ENCODE results near the gene LOXL4. TPM values are rescaled to one million over a fixed set of nuclear protein-coding genes. Genes with fewer than 3 reads are reported as not detected.

The LOXL4 gene
- total RNA-seq = not detected in 2 replicates

DNA sequence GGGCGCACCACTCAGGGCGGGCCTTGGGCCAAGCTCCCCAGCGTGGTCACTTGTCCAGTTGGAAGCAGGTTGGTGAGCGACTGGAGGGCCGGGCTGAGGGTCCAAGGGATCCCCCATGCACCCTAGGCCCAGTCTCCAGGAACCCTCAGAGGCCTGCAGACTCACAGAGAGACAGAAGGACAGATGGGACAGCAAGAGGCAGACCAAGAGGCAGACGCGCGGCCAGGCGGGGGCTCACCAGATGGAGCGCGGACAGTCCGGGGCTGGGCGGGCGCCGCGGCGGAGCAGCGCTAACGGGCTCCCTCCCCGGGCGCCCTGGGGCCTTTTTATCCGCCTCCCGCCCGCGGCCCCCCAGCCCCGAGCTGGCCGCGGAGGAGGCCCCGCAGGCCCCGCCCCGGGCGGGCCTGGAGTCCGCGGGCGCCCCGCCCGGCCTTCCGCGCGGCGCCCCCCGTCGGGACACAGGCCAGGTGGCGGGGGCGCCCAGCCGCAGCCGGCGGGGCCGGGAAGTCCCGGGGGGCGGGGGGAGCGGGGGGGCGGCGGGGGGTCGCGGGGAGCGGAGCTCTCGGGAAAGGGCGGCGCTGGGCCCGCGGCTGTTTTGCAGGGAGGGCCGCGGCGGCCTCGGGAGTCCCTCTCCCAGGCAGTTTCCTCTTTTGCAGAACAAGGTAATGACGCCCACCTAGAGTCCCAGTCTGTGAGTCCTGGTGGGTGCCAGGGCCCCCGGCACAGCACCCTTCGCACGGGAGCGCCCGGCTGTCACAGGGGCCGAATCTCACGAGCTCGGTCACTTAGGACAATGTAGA is at the start of gene LOXL4:
TSS of gene LOXL4 (minus strand) at position 301 of the 800 bp plus-strand sequence. CDS start 5,175 bp downstream, outside the sequence.
- no peaks in the 10 kb centered on the region for H3K9me3 Mint-ChIP-seq
- H3K27ac Mint-ChIP-seq = no peak within 1 kb of the TSS
- no peak for DNase-seq (ENCODE audit: low spot score)
- peaks cover 42% of the 10 kb centered on the region for H3K27me3 Mint-ChIP-seq (ENCODE audit: insufficient read depth)
- H3K4me1 Mint-ChIP-seq (ENCODE audit: low read depth) = no peaks in the 10 kb centered on the region
- intact Hi-C loops (cut with micrococcal nuclease) = no loop called here
- no peaks in the 10 kb centered on the region for H3K36me3 Mint-ChIP-seq (ENCODE audit: low read depth)
- peak within 1 kb of the TSS; percentile 56 for H3K4me3 Mint-ChIP-seq

DNA sequence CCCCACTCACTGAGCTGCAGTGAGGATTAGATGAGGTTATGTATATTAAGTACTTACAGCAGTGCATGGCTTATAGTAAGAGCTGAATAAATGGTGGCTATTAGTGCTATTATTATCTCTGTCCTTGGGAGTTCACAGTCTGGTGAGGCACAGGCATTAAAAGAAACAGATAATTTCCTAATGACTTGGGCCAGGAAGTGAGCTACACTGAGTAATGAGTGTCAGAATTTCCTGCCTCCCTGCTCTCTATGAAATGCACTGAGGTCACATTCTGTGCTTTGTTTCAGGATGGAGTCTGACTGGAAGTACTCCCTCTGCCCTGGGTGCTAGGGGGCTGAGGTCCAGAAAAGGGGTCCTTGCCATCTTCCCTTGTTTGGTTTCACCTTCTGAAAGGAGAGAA is 48.7 kb upstream of the LOXL4 start:
- intact Hi-C loops (cut with micrococcal nuclease) = no loop called here
- Mint-ChIP-seq H3K9me3 (no peaks in the 10 kb centered on the region), H3K4me3 (no peak overlapping the region), H3K27ac (no peak overlapping the region), H3K36me3 (ENCODE audit: low read depth) (no peaks in the 10 kb centered on the region), H3K27me3 (ENCODE audit: insufficient read depth) (peaks cover 9% of the 10 kb centered on the region), H3K4me1 (ENCODE audit: low read depth) (no peaks in the 10 kb centered on the region)
- DNase-seq (ENCODE audit: low spot score) = no peak

DNA sequence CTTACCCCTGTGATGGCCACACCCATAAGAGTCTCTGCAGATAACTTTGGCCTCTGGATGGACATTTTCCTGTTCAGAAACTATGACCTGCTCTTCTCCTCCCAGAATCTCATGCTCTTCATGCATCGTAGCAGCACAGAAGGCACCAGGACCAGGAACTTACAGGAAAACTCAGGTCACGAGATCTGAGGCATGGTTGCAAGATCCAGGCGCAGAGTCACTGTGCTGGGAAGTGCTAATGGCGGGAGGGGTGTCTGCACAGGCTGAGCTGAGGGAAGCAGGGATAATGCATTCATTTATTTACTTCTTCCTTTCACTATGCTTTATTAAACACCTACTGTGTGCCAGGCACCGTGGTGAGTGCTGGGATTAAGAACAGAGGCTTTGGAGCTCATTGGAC is 48.2 kb upstream of the LOXL4 start:
- no peak overlapping the region for H3K27ac Mint-ChIP-seq
- peaks cover 11% of the 10 kb centered on the region for H3K27me3 Mint-ChIP-seq (ENCODE audit: insufficient read depth)

DNA sequence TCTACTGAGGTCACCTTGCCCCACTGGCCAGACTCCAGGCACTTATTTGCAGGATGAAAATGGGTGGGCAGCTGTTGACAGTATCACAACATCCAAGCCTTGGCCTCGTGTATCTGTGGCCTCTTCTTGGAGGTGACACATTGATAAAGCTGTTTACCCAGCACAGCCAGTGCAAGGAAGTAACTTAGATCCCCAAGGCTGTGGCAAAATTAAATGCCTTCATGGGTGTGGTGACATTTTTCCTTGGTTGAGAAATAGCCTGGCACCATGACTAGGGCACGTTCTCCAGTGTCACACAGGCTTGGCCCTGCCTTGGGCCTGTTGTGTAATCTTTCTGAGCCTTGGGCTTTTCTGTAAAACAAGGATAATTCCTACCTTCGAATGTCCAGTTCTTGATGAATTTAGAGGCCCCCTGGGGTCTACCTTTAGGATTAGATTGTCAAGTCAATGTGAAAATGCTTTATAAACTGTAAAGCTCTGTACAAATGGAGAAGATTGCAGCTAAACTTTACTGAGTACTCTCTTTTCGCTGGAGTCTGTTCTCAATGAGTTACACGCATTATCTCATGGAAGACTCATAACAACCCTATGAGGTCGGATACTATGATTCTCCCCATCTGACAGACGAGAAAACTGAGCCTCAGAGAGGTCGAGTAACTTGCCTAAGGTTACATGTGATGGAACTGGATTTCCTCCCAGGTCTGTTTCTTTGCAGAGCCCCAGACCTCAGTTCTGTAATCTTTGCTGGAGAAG is 46.7 kb upstream of the LOXL4 start:
- peaks cover 14% of the 10 kb centered on the region for H3K27me3 Mint-ChIP-seq (ENCODE audit: insufficient read depth)
- H3K9me3 Mint-ChIP-seq = no peaks in the 10 kb centered on the region
- intact Hi-C loops (cut with micrococcal nuclease) = no loop called here
- H3K4me1 Mint-ChIP-seq (ENCODE audit: low read depth) = no peaks in the 10 kb centered on the region
- H3K27ac Mint-ChIP-seq = no peak overlapping the region
- H3K4me3 Mint-ChIP-seq = no peak overlapping the region
- H3K36me3 Mint-ChIP-seq (ENCODE audit: low read depth) = no peaks in the 10 kb centered on the region
- DNase-seq (ENCODE audit: low spot score) = no peak

More for the DNA sequence above, 48.2 kb upstream of the LOXL4 start:
- no peaks in the 10 kb centered on the region for H3K36me3 Mint-ChIP-seq (ENCODE audit: low read depth)
- DNase-seq (ENCODE audit: low spot score) = no peak
- H3K4me3 Mint-ChIP-seq = no peak overlapping the region
- H3K9me3 Mint-ChIP-seq = no peaks in the 10 kb centered on the region
- intact Hi-C loops (cut with micrococcal nuclease) = no loop called here
- no peaks in the 10 kb centered on the region for H3K4me1 Mint-ChIP-seq (ENCODE audit: low read depth)

DNA sequence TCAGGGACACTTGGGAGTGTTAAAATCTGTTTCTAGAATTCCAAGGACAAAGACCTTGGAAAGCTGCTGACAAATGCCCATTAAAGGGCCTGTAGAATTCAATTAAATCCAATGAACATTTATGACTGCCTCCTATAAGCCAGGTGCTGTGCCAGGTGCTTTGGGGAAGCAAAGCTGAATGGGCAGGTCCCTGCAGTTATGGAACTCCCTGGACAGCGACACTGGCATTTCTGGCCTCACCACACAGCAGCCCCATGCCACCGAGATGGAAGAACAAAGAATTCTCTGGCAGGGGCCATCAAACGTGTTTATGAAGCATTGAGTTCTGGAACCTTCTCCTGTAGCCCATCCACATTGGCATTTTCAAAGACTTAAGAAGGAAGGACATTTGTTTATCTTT is 45.6 kb upstream of the LOXL4 start:
- no peak for DNase-seq (ENCODE audit: low spot score)
- peaks cover 19% of the 10 kb centered on the region for H3K27me3 Mint-ChIP-seq (ENCODE audit: insufficient read depth)

DNA sequence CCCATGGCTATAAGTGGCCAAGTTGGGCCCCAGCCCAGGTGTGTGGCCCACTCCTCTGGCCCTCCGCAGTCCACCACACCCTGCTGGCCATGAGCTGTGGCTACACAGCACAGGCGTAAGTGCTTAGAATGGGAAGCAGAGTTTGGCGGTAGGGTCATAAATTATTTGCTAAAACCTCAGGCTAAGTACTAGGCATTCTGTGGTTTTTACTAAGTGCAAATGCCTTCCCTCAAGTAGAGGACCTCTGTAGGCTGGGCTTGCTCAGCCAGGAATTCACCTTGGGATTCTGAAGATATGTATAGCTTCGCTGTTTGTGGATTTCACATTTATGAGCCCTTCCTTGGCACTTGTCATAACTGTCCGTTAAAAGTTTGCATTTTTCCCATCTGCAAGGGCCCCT is 44.8 kb upstream of the LOXL4 start:
- intact Hi-C loops (cut with micrococcal nuclease) = no loop called here
- peaks cover 19% of the 10 kb centered on the region for H3K27me3 Mint-ChIP-seq (ENCODE audit: insufficient read depth)
- H3K27ac Mint-ChIP-seq = no peak overlapping the region
- no peaks in the 10 kb centered on the region for H3K9me3 Mint-ChIP-seq
- no peak overlapping the region for H3K4me3 Mint-ChIP-seq
- no peaks in the 10 kb centered on the region for H3K36me3 Mint-ChIP-seq (ENCODE audit: low read depth)
- DNase-seq (ENCODE audit: low spot score) = no peak
- H3K4me1 Mint-ChIP-seq (ENCODE audit: low read depth) = no peaks in the 10 kb centered on the region

More for the DNA sequence above, 45.6 kb upstream of the LOXL4 start:
- Mint-ChIP-seq H3K36me3 (ENCODE audit: low read depth) (no peaks in the 10 kb centered on the region), H3K4me1 (ENCODE audit: low read depth) (no peaks in the 10 kb centered on the region), H3K4me3 (no peak overlapping the region), H3K27ac (no peak overlapping the region), H3K9me3 (no peaks in the 10 kb centered on the region)
- intact Hi-C loops (cut with micrococcal nuclease) = no loop called here

DNA sequence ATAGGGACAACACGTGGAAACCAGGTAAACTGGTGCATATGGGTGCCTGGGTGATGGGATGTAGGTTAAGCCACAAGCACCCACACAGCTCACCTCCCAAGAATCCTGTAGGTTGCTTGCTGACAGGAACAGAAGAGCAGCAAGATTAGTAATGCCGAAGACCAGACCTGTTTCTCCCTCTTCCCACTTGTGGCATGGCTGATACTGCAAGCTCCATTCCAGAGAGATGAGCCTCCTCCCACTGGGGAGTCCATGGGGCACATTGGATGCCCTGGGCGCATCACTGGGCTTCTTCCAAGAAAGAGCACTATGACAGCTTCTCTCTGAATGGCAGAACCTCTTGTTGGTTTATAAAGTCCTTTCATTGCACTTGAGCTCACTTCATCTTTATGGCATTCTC is 44.4 kb upstream of the LOXL4 start:
- no peak for DNase-seq (ENCODE audit: low spot score)
- no peaks in the 10 kb centered on the region for H3K36me3 Mint-ChIP-seq (ENCODE audit: low read depth)
- H3K4me1 Mint-ChIP-seq (ENCODE audit: low read depth) = no peaks in the 10 kb centered on the region
- H3K4me3 Mint-ChIP-seq = no peak overlapping the region
- no peaks in the 10 kb centered on the region for H3K9me3 Mint-ChIP-seq
- intact Hi-C loops (cut with micrococcal nuclease) = no loop called here
- H3K27ac Mint-ChIP-seq = no peak overlapping the region
- peaks cover 17% of the 10 kb centered on the region for H3K27me3 Mint-ChIP-seq (ENCODE audit: insufficient read depth)

DNA sequence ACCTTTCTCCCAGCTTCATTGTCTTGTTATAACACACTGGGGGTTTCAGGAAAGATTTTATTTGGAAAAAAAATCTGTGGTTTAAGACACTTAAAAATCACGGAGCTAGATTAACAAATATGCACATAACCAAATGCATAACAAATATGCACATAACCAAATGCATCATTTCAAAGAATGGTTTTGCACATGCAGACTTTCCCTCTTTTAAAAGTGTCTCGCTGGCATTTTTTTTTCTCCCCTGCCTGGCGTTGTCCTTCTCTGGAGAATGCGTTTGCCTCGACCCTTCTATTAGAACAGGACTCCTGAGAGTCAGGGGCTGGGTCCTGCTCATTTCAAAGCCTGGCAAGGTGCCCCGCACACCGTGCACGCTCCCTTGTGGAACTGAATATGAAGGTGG is 42.7 kb upstream of the LOXL4 start:
- Mint-ChIP-seq H3K4me3 (no peak overlapping the region), H3K9me3 (no peaks in the 10 kb centered on the region), H3K36me3 (ENCODE audit: low read depth) (no peaks in the 10 kb centered on the region), H3K27ac (no peak overlapping the region), H3K27me3 (ENCODE audit: insufficient read depth) (peaks cover 15% of the 10 kb centered on the region), H3K4me1 (ENCODE audit: low read depth) (no peaks in the 10 kb centered on the region)
- no peak for DNase-seq (ENCODE audit: low spot score)
- intact Hi-C loops (cut with micrococcal nuclease) = no loop called here

DNA sequence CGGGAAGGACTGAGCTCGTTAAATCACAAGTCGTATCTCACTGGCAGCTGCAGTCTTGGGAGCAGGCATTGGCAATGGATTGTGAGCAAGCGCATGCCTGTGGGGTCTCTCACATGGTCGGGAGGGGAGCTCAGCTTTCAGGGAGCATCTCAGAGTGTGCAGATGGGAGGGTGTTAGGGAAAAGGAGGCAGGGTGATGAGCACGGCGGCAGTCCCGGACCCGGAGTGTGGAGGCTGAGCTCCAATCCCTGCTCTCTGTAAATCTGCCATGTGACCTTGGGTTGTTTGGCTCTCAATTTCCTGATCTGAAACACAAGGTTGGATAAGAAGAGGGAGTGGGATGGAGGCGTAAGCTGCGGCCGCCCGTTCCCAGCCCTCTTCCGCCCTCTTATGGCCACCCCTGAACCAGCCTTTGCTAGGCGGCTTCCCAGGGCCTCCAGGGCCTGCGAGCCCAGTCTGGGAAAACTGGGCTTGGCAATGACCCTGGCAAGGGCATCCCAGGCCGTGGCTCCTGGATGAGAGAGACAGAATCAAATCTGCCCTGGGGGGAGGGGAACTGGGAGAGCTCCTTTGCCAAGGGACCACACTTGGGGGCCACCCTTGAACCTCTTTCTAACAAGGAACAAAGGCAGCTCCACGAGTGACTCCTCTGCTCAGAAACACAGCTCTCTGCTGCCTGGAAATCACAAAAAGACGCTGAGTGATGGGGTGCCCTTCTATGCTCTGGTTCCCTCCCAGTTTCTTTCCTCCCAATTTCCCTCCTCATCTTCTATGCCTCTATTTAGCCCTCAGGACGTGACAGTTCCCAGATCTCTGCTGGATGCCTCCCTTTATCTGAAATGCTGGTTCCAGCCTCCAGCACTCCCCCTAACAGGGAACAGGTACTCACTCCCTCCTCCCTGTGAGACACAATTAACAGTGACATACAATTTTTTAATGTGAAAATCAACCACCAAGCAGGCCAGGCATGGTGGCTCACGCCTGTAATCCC is 41.7 kb upstream of the LOXL4 start:
- H3K4me1 Mint-ChIP-seq (ENCODE audit: low read depth) = no peaks in the 10 kb centered on the region
- H3K9me3 Mint-ChIP-seq = no peaks in the 10 kb centered on the region
- no peak overlapping the region for H3K27ac Mint-ChIP-seq
- no peak for DNase-seq (ENCODE audit: low spot score)
- intact Hi-C loops (cut with micrococcal nuclease) = loop anchor here (1.0 kb wide), 2 partner anchors 139 to 395 kb away; no protein-coding TSS in a partner anchor
- no peak overlapping the region for H3K4me3 Mint-ChIP-seq
- peaks cover 17% of the 10 kb centered on the region for H3K27me3 Mint-ChIP-seq (ENCODE audit: insufficient read depth)
- H3K36me3 Mint-ChIP-seq (ENCODE audit: low read depth) = no peaks in the 10 kb centered on the region

DNA sequence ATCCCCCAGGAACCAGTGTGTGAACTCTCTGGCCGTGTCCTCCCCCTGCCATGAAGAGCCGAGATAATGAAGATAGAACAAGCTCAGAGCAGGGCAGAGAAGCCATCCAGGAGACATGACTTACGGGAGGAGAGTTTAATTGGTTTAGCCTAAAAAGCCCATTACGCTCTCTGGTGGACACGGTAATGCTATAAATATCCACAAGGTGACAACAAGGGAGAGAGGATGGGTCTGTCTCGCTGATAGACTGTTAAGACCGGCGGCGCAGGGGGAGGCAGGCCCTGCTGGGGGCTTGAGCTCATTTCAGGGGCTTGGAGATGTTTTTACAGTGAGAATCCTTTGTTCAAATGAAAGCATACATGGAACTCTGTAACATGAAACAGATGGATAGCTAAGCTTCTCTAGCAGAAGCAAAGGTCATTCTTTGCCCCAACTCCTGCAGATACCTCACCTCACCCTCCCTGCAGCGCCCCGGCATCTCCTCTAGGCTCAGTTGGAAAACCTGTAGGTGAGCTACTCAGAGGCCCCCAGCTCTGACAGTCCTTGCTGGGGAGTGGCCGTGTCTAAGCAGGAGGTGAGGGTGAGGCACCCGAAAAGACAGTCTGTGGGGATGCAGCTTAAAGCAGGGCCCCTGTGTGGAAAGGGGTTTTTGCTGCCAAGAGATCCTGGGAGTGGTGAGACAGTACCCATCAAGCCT is 40.8 kb upstream of the LOXL4 start:
- Mint-ChIP-seq H3K4me3 (no peak overlapping the region), H3K9me3 (no peaks in the 10 kb centered on the region), H3K27ac (no peak overlapping the region), H3K4me1 (ENCODE audit: low read depth) (no peaks in the 10 kb centered on the region), H3K27me3 (ENCODE audit: insufficient read depth) (peaks cover 17% of the 10 kb centered on the region), H3K36me3 (ENCODE audit: low read depth) (no peaks in the 10 kb centered on the region)
- intact Hi-C loops (cut with micrococcal nuclease) = loop anchor here (1.0 kb wide), 2 partner anchors 139 to 395 kb away; no protein-coding TSS in a partner anchor
- no peak for DNase-seq (ENCODE audit: low spot score)

DNA sequence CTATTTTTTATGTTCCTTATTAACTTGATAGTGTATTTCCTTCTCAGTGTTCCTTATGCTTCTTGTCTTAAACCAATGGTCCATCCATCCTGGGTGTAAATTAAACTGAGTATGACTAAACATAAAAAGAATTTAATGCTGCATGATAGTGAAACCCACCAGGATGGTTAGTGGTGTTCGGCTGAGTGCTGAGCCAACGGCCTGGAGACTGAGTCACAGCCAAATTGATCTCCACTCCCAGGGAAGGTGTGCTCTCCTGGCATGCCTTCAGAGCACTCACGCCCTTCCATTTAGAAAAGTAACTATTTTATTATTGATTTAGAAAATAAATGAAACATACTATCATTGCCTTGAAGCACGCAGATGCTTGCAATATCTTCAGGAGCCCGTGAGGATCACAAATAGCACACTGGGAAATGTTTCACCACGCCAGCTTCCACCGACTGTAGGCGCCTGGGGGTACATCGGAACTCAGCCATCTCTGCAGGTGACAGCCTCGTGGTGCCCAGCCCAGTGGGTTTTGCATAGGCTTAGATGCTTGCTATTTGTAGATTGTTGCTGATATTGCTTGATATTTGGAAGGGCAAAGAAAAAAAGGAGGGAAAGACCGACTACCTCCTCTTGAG is 40.0 kb upstream of the LOXL4 start:
- intact Hi-C loops (cut with micrococcal nuclease) = no loop called here
- Mint-ChIP-seq H3K27ac (no peak overlapping the region), H3K36me3 (ENCODE audit: low read depth) (no peaks in the 10 kb centered on the region), H3K9me3 (no peaks in the 10 kb centered on the region), H3K4me1 (ENCODE audit: low read depth) (no peaks in the 10 kb centered on the region), H3K4me3 (no peak overlapping the region), H3K27me3 (ENCODE audit: insufficient read depth) (peaks cover 17% of the 10 kb centered on the region)
- DNase-seq (ENCODE audit: low spot score) = no peak

DNA sequence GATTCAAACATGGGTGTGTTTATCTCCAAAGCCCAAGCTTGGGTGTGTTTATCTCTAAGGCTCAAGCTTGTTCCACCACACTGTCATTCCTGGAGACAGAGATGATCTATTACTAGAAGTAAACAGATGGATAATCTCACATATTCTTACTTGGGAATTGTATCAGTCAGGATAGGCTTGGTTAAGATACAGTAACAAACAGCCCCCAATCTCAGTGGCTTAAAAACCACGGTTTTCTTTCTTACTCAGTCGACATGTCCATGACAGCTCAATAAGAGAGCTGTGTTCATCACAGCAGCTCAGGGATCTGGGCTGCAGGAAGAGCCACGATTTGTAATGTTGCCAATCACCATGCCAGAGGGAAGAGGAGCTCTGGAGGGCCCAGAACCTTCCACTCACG is 38.5 kb upstream of the LOXL4 start:
- H3K27me3 Mint-ChIP-seq (ENCODE audit: insufficient read depth) = peaks cover 17% of the 10 kb centered on the region
- H3K27ac Mint-ChIP-seq = no peak overlapping the region
- H3K4me3 Mint-ChIP-seq = no peak overlapping the region
- no peak for DNase-seq (ENCODE audit: low spot score)
- no peaks in the 10 kb centered on the region for H3K36me3 Mint-ChIP-seq (ENCODE audit: low read depth)
- no peaks in the 10 kb centered on the region for H3K9me3 Mint-ChIP-seq
- no peaks in the 10 kb centered on the region for H3K4me1 Mint-ChIP-seq (ENCODE audit: low read depth)
- intact Hi-C loops (cut with micrococcal nuclease) = no loop called here
